ENCODE measurements around the gene FXYD6.

GRCh38 chr11:117863383-117863782 lies 13.1 kb downstream of the FXYD6 start:
- TF ChIP-seq, protein P1, sequence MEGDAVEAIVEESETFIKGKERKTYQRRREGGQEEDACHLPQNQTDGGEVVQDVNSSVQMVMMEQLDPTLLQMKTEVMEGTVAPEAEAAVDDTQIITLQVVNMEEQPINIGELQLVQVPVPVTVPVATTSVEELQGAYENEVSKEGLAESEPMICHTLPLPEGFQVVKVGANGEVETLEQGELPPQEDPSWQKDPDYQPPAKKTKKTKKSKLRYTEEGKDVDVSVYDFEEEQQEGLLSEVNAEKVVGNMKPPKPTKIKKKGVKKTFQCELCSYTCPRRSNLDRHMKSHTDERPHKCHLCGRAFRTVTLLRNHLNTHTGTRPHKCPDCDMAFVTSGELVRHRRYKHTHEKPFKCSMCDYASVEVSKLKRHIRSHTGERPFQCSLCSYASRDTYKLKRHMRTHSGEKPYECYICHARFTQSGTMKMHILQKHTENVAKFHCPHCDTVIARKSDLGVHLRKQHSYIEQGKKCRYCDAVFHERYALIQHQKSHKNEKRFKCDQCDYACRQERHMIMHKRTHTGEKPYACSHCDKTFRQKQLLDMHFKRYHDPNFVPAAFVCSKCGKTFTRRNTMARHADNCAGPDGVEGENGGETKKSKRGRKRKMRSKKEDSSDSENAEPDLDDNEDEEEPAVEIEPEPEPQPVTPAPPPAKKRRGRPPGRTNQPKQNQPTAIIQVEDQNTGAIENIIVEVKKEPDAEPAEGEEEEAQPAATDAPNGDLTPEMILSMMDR (IDR thresholded peaks at IDR 0.05): no peak
- no peak for TF ChIP-seq POLR2A (IDR thresholded peaks at IDR 0.05)

All from testis (tissue), 2 donors.